HG02571 (cell line): ENCODE measurements around the gene KIF21A.
"Not testable (repeated sequence)": the region's sequence is repeated elsewhere in the genome, so short reads cannot be mapped to it uniquely, and the experiment has no call there.

Source experiments
- ATAC-seq: cut with Tn5 transposase; IDR thresholded peaks from one replicate; pipeline ENCODE4 v1.9.1; 2021; ENCODE audit warnings: mild to moderate bottlenecking, moderate library complexity; ENCODE audit not compliant: unreplicated experiment

KIF21A gene, protein sequence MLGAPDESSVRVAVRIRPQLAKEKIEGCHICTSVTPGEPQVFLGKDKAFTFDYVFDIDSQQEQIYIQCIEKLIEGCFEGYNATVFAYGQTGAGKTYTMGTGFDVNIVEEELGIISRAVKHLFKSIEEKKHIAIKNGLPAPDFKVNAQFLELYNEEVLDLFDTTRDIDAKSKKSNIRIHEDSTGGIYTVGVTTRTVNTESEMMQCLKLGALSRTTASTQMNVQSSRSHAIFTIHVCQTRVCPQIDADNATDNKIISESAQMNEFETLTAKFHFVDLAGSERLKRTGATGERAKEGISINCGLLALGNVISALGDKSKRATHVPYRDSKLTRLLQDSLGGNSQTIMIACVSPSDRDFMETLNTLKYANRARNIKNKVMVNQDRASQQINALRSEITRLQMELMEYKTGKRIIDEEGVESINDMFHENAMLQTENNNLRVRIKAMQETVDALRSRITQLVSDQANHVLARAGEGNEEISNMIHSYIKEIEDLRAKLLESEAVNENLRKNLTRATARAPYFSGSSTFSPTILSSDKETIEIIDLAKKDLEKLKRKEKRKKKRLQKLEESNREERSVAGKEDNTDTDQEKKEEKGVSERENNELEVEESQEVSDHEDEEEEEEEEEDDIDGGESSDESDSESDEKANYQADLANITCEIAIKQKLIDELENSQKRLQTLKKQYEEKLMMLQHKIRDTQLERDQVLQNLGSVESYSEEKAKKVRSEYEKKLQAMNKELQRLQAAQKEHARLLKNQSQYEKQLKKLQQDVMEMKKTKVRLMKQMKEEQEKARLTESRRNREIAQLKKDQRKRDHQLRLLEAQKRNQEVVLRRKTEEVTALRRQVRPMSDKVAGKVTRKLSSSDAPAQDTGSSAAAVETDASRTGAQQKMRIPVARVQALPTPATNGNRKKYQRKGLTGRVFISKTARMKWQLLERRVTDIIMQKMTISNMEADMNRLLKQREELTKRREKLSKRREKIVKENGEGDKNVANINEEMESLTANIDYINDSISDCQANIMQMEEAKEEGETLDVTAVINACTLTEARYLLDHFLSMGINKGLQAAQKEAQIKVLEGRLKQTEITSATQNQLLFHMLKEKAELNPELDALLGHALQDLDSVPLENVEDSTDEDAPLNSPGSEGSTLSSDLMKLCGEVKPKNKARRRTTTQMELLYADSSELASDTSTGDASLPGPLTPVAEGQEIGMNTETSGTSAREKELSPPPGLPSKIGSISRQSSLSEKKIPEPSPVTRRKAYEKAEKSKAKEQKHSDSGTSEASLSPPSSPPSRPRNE (N-terminal part only)

GRCh38 chr12:39443081-39443928 lies at the start of gene KIF21A:
Gene KIF21A (minus strand): TSS chr12:39443120. CDS start chr12:39442970, 150 bp downstream.
- peak; percentile 88 for ATAC-seq

GRCh38 chr12:39490500-39491282 lies 47.8 kb upstream of the KIF21A start:
- no peak for ATAC-seq

DNA sequence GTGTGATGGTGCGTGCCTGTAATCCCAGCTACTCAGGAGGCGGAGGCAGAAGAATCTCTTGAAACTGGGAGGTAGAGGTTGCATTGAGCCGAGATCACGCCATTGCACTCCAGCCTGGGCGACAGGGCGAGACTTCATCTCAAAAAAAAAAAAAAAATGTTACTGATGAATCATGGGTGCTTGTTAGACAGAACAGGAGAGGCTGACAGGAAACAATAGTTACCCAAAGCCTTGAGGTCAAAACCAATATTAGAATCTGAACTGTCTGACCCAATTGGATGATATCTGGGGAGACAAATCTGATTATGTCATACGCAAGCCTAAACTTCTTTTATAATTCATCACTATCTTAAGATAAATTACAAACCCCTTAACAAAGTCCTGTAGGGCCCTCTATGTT lies 40.7 kb upstream of the KIF21A start:
- ATAC-seq = no peak

DNA sequence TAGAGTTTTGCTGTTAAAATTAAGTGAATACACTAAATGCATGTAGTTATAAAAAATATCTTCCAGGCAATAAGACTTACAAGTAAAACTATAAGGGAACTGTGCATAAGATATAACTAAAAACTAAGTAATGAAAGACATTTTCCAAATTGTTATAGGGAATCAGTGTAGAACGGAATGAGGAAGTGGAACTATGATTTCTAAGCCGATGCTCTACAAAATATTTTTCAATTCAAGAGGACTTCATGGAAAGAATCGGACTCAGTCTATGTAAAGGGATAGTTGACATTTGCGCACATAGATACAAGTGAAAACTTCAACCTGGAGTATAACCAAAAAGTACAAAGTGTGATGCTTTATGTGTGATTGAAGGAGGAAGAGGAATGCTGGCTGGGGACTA lies 40.1 kb upstream of the KIF21A start:
- ATAC-seq = no peak

DNA sequence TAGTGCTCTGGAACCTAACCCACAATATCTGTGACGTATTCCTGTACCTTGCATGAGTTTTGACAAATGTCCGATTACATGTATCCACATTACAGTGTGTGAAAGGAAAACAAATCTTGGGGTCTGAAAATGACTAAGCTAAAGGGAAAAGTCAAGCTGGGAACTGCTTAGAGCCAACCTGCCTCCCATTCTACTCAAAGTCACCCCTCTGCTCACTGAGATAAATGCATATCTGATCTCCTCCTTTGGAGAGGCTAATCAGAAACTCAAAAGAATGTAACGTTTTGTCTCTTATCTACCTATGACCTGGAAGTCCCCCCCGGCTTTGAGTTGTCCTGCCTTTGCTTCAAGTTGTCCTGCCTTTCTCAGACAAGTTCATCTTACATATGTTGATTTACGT lies 34.0 kb upstream of the KIF21A start:
- ATAC-seq = no peak

DNA sequence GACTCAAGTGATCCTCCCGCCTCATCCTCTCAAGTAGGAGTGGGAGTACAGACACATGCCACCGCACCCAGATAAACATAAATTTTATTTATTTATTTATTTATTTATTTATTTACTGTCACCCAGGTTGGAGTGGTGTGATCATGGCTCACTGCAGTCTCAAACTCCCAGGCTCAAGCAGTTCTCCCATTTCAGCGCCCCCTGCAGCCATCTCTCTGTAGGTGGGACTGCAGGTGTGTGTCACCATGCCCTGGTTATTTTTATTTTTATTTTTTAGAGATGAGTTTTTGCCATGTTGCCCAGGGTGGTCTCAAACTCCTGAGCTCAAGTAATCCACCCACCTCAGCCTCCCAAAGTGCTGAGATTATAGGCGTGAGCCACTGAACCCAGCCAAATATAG lies 33.2 kb upstream of the KIF21A start:
- ATAC-seq = no peak

DNA sequence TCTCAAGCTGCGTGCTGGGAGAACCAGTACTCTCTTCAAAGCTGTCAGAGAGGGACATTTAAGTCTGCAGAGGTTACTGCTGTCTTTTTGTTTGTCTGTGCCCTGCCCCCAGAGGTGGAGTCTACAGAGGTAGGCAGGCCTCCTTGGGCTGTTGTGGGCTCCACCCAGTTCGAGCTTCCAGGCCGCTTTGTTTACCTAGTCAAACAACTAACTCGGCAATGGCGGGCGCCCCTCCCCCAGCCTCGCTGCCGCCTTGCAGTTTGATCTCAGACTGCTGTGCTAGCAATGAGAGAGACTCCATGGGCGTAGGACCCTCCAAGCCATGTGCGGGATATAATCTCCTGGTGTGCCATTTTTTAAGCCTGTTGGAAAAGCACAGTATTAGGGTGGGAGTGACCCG lies 32.2 kb upstream of the KIF21A start:
- ATAC-seq = not testable (repeated sequence)

DNA sequence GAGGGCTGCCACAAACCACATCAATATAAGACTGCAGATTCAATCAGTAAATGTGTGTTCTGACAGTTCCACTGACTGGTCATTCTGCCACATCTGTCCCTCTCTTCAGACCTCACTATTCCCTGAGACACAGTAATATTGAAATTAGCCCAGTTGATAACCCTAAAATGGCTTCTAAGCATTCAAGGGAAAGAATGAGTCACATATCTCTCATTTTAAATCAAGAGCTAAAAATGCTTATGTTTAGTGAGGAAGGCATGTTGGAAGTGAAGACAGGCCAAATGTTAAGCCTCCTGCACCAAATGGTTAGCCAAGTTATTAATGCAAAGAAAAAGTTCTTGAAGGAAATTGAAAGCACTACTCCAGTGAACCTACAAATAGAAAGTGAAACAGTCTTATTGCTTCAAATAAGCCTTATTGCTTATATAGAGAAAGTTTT lies 24.5 kb upstream of the KIF21A start:
- ATAC-seq = peak; percentile 63

- no peak for ATAC-seq
Observed at GRCh38 chr12:39464976-39465695, 22.2 kb upstream of the KIF21A start.

DNA sequence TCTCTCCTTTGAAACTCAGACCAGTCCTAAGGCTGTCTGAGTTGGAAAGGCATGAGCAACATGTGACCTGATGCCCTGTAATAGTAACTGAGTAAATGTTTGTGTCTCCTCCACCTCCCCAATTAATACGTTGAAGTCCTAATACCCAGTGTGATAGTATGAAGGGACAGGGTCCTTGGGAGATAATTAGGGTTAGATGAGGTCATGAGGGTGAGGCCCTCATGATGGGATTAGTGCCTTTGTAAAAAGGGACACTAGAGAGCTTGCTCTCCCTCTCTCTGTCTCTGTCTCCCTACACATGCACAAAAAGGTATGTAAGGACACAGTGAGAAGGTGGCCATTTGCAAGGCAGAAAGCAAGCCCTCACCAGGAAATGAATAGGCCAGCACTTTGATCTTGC lies 18.1 kb upstream of the KIF21A start:
- no peak for ATAC-seq

DNA sequence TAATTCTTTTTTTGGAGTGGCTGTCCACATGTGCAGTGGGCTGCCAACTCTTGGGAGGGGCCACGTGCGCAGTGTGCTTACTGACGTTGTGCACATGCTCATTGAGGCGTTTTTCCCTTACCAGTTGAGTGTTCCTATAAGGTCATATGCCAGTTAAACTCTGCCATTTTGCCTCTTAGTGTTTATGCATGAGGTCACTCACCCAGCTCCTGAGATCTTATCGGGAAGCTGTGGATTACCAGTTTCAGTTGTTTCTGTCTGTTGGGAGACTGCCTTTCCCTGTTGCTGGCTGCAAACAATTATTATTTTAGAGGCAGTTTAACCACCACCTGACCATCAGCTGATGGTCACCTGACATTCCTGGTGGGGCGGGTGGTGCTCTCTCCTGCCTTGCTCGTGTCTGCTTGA lies 16.1 kb upstream of the KIF21A start:
- ATAC-seq = no peak

GRCh38 chr12:39451977-39452376 lies 9.1 kb upstream of the KIF21A start:
- ATAC-seq = no peak

GRCh38 chr12:39448038-39448437 lies 5.1 kb upstream of the KIF21A start:
- no peak for ATAC-seq

DNA sequence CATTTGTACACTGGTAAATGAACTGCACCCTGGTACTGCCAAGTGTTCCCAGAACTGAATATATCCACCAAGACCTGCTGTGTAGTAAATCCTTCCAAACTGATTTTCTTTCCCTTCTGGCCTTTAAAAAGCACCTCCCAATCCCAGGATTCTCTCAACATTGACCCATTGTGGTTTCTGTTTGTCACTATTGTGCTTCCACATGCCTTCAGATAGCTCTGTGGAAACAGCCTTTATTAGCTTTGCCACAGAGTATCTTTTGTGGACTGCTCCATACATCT lies 949 bp upstream of the KIF21A start:
- no peak for ATAC-seq

DNA sequence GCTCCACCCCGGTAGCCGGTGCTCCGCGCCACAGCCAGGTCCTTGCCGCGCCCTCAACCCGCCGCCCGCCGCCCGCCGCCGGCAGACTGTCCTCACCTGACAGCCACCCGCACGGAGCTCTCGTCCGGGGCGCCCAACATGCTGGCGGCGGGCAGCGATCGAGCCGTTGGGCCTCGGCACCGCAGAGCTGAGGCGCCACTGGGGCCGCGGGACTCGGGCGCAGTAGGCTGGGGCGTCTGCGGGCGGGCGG lies 164 bp downstream of the KIF21A start:
- ATAC-seq = no peak

DNA sequence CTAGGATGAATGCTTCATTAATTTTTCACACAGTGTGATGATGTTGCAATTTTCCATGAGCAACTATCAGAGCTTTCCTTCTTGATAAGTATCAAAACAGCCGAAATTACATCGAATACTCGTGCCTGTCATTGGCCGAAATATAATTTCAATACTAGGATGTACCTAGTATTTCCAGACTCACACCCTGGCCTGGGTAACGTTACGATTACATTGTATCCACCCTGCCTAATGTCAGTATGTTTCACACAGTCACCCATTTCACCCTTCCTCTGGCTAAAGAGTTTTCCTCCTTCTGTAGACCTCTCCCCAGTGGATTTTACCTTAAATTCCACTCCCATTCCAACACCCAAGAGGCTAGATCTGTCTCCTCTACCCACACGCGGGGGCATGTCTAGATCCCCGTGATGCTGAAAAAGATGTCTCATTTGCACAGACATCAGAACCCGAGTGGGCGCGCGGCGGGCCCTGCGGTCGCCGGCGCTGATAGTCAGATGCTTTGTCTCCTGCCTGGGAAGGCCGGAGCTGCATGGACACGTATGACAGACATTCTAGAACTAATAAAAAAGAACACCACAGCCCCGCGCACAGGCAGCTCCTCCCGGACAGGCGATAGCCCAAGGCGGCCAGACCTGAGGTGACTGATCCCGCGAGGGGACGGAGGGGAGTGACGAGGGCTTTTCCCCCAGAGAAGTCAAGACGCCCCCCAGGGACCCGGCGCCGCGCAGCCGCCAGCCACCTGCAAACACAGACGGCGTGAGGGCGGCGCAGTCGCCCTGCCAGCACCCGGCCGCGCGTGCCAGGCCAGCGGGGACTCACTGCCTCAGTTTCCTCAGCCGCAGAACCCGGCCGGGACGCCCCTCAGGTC lies 723 bp downstream of the KIF21A start:
- peak; percentile 25 for ATAC-seq

GRCh38 chr12:39441189-39441962 lies 1.5 kb downstream of the KIF21A start:
- ATAC-seq = no peak

DNA sequence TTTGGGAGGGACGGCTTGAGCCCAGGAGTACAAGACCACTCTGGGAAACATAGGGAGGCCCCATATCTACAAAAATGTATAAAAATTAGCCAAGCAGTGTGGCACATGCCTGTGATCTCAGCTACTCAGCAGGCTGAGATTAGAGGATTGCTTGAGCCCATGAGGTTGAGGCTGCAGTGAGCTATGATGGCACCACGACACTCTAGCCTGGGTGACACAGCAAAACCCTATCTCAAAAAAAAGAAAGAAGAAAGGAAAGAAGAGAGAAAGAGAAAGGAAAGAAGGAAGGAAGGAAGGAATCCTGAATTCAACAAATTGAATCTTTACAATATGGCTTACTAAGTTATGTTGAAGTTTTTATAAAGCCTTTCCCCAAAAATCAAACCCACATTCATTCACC lies 2.1 kb downstream of the KIF21A start:
- no peak for ATAC-seq
